Gastroesophageal sphincter (tissue), 3 donors: Measurements from ENCODE around the gene IL36G.

ENCODE experiments used
- CTCF ChIP-seq, 4 experiments: fragments of 200-600 bp in 2 of 4; fragments of 450-650 bp in 2 of 4; sonication (generic) in 1 of 4; IDR thresholded peaks; one replicate each; pipeline ENCODE4 v1.5.1; 2017 to 2019; ENCODE audit warnings: antibody characterized with exemption in 4 of 4, mild to moderate bottlenecking in 2 of 4, moderate library complexity in 2 of 4
- POLR2A ChIP-seq, 2 donors: fragments of 450-650 bp; IDR thresholded peaks; one replicate each; pipeline ENCODE4 v1.6.1; 2017; ENCODE audit warnings: antibody characterized with exemption in 2 of 2, mild to moderate bottlenecking in 2 of 2, moderate library complexity in 1 of 2

GRCh38 chr2:112957511-112957910, 20.3 kb upstream of the IL36G start:
- TF ChIP-seq CTCF (IDR thresholded peaks at IDR 0.05) (no peak), POLR2A (IDR thresholded peaks at IDR 0.05) (no peak)
